Measurements from ENCODE around the gene IL11.
"Not testable (repeated sequence)": the region's sequence is repeated elsewhere in the genome, so short reads cannot be mapped to it uniquely, and the experiment has no call there.

Gene IL11

DNA sequence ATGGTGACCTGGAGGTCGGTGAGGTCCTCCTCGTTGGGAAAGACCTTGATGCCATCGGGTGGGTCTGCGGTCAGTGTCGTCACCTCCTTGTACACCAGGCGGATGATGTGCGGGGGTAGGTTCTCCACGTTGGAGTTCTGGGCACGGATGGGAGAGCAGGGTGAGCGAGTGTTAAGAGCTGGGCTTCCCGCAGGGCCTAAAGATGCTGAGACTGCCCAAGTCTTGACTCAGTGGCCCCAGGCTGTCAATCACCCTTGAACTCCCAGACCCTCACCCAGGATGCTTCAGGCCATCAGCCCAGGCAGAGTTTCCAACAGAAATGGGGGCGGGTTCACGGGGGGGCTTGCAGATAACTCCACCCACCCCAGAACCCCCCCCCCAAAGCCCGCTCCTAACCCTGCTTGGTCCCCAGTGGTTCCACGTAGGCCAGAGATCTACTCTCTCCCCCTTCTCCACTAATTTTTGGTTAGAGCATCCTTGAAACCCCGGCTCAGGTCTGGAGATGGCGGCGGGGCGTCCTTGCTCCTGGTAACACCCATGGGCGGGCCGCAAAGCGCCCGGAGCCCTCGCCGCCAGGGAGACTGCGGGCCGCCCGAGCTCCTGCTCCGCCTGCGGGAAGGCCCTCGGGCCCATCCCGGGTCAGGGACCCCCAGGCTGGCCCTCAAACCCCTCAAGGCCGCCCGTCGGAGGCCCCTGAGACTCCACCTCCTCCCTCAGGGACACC lies 36.7 kb upstream of the IL11 start:
- H3K27ac ChIP-seq (ENCODE audit: low read depth, low read length), result peak overlapping the region; percentile 95
- H3K36me3 ChIP-seq (ENCODE audit: control insufficient read depth in 5 of 5, insufficient read depth in 5 of 5, low read length in 5 of 5), result peaks cover 0 to 37% (median 28%) of the 10 kb centered on the region in 5 donors
- H3K27me3 ChIP-seq (ENCODE audit: control insufficient read depth in 5 of 5, insufficient read depth in 4 of 5, low read length in 5 of 5), result no peaks in the 10 kb centered on the region
- peak overlapping the region; percentile 63 to 76 (median 71) for H3K4me3 ChIP-seq (ENCODE audit: low read depth in 1 of 5, low read length in 5 of 5)
- H3K9me3 ChIP-seq (ENCODE audit: control insufficient read depth in 5 of 5, low read length in 5 of 5), result no peaks in the 10 kb centered on the region
- peaks cover 0 to 23% (median 18%) of the 10 kb centered on the region in 5 donors for H3K4me1 ChIP-seq (ENCODE audit: control insufficient read depth in 5 of 5, insufficient read depth in 5 of 5, low read length in 5 of 5)
- H3K9ac ChIP-seq (ENCODE audit: low read length in 5 of 5), result peak overlapping the region in 4 of 5 donors; percentile 82 to 92 (median 88)

DNA sequence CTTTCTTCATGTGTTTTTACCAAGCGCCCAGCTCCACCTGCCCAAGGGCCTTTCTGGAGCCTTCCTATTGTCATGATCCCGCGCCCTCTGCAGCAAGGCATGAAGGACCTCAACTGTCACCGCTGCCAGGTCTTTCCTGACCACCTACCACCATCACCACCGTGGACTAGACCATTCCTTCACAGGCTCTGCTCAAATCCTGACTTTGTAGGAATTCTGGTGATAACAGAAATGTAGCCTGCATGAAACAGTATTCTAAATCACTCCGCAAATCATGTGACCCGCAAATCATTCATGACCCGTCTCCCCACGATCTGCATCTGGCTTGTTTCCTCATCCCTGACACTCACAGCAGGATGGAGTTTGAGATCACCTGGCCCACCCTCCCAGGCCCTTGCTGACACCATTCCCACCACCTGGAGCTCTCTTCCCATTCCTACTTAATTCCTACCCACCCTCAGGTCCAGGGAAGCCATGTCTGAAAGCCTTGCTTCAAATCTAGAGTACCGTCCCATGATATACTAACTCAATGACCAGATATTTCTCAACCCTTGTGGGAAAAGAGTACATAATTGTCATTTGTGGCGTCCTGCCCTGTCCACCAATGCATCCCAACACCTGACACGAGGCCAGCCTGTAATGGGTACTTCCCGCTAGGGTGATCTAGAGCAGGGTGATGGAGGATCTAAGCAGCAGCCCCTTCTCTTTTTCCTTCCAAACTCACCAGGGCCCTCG lies 36.0 kb upstream of the IL11 start:
- Histone ChIP-seq H3K36me3 (ENCODE audit: control insufficient read depth in 5 of 5, insufficient read depth in 5 of 5, low read length in 5 of 5) (peaks cover 0 to 43% (median 31%) of the 10 kb centered on the region in 5 donors), H3K9me3 (ENCODE audit: control insufficient read depth in 5 of 5, low read length in 5 of 5) (no peaks in the 10 kb centered on the region), H3K4me1 (ENCODE audit: control insufficient read depth in 5 of 5, insufficient read depth in 5 of 5, low read length in 5 of 5) (peaks cover 0 to 23% (median 18%) of the 10 kb centered on the region in 5 donors), H3K9ac (ENCODE audit: low read length in 5 of 5) (peak overlapping the region in 3 of 5 donors; percentile 26 to 46 (median 39)), H3K27ac (ENCODE audit: low read depth, low read length) (no peak overlapping the region), H3K27me3 (ENCODE audit: control insufficient read depth in 5 of 5, insufficient read depth in 4 of 5, low read length in 5 of 5) (no peaks in the 10 kb centered on the region), H3K4me3 (ENCODE audit: low read depth in 1 of 5, low read length in 5 of 5) (peak overlapping the region; percentile 63 to 76 (median 71))

DNA sequence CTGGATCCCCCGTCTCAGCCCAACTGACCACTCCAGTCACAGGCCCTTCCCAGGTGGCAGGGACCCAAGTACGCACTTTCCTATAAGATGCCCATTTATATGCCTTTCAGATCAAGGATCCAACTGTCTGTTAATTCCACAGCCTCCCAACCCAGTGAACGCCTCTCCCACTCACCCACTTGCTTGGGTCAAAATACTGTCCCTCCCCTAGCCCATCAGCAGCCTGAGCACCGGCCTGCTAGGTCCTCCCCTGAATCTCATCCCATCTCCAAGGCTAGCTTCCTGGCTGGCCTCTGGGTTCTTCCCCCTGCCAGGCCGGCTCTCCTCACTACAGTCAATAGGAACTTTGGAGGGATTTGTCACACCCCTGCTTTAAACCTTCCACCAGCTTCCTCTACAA lies 35.4 kb upstream of the IL11 start:
- Histone ChIP-seq H3K9ac (ENCODE audit: low read length in 5 of 5) (peak overlapping the region in 2 of 5 donors; percentile 11 to 39), H3K9me3 (ENCODE audit: control insufficient read depth in 5 of 5, low read length in 5 of 5) (no peaks in the 10 kb centered on the region), H3K27me3 (ENCODE audit: control insufficient read depth in 5 of 5, insufficient read depth in 4 of 5, low read length in 5 of 5) (no peaks in the 10 kb centered on the region), H3K4me1 (ENCODE audit: control insufficient read depth in 5 of 5, insufficient read depth in 5 of 5, low read length in 5 of 5) (peaks cover 0 to 23% (median 18%) of the 10 kb centered on the region in 5 donors), H3K36me3 (ENCODE audit: control insufficient read depth in 5 of 5, insufficient read depth in 5 of 5, low read length in 5 of 5) (peaks cover 0 to 49% (median 37%) of the 10 kb centered on the region in 5 donors), H3K27ac (ENCODE audit: low read depth, low read length) (no peak overlapping the region), H3K4me3 (ENCODE audit: low read depth in 1 of 5, low read length in 5 of 5) (no peak overlapping the region)

DNA sequence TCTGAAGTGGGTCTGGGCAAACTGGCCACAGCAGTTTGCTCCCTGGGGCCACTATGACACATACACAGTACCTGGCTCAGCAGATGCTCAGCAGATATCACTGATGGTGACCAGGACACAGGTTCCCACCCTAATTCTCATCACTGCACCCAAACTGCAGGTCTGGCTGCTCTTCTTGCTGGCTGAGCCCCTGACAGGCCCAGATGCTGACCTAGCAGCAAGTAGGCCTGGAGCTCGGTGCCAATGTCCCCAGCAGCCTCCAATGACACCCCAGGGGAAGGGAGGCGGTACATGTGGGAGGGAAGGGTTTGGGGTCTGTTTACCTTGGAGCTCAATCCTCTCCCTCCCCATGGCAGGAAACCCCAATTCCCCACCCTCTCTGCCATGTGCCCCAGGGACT lies 32.2 kb upstream of the IL11 start:
- Histone ChIP-seq H3K4me1 (ENCODE audit: control insufficient read depth in 5 of 5, insufficient read depth in 5 of 5, low read length in 5 of 5) (peaks cover 0 to 17% (median 11%) of the 10 kb centered on the region in 5 donors), H3K9ac (ENCODE audit: low read length in 5 of 5) (no peak overlapping the region), H3K27ac (ENCODE audit: low read depth, low read length) (no peak overlapping the region), H3K36me3 (ENCODE audit: control insufficient read depth in 5 of 5, insufficient read depth in 5 of 5, low read length in 5 of 5) (peaks cover 0 to 53% (median 41%) of the 10 kb centered on the region in 5 donors), H3K9me3 (ENCODE audit: control insufficient read depth in 5 of 5, low read length in 5 of 5) (no peaks in the 10 kb centered on the region), H3K27me3 (ENCODE audit: control insufficient read depth in 5 of 5, insufficient read depth in 4 of 5, low read length in 5 of 5) (no peaks in the 10 kb centered on the region), H3K4me3 (ENCODE audit: low read depth in 1 of 5, low read length in 5 of 5) (no peak overlapping the region)

DNA sequence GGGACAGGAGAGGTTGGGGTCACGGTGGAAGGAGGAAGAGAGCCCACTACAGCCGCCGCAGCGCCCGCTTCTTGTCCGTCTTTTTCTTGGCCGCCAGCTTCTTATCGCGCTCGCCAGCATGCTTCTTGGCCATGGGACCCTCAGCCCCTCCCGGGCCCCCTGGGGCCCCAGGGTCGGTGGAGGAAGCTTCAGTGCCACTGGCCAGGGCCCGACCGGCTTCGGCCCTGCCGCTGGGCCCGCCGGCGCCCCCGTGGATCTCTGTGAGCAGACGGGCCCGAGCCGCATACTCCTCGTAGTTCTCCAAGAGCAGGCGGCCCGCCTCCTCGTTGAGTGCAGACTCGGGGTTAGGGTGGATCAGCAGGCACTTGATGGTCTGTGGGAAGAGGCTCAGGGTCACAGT lies 31.1 kb upstream of the IL11 start:
- H3K9ac ChIP-seq (ENCODE audit: low read length in 5 of 5); H3K9me3 ChIP-seq (ENCODE audit: control insufficient read depth in 5 of 5, low read length in 5 of 5); H3K27me3 ChIP-seq (ENCODE audit: control insufficient read depth in 5 of 5, insufficient read depth in 4 of 5, low read length in 5 of 5); H3K4me3 ChIP-seq (ENCODE audit: low read depth in 1 of 5, low read length in 5 of 5); H3K27ac ChIP-seq (ENCODE audit: low read depth, low read length); H3K4me1 ChIP-seq (ENCODE audit: control insufficient read depth in 5 of 5, insufficient read depth in 5 of 5, low read length in 5 of 5): not testable (repeated sequence)
- peaks cover 0 to 52% (median 41%) of the 10 kb centered on the region in 5 donors for H3K36me3 ChIP-seq (ENCODE audit: control insufficient read depth in 5 of 5, insufficient read depth in 5 of 5, low read length in 5 of 5)

DNA sequence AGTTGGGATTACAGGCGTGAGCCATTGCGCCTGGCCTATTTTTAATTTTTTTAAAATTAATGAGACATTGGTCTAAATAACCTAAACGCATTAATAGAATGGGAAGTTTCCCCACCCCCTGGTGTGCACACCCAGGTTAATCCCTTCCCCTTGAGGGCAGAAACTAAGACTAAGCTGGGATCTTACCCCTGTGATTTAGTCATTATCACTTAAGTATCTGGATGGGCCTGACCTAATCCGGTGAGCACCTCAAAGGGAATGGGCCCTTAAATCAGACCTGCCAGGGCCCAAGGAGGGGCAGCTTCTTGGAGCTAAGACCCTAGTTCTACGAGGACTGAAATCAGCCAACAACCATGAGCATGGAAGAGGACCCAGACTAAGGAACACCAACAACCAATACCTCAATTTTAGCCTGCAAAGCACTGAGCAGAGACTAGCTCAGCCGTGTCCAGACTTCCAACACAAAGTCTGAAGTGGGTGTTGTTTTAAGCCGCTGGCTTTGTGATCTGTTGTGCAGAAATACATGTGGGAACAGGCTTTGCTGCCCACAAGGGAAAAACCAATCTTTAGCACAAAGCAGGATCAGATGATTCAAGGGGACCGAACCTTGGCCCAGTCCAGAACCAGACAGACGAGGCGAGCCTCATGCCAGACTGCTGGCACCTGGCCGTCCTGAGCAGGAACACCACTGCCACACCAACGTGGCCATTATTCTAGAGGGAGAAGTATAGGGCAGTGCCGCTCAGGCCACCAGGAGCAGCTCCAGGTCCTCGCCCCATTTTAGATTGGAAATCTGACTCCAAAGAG lies 30.2 kb upstream of the IL11 start:
- Histone ChIP-seq H3K9me3 (ENCODE audit: control insufficient read depth in 5 of 5, low read length in 5 of 5) (no peaks in the 10 kb centered on the region), H3K9ac (ENCODE audit: low read length in 5 of 5) (no peak overlapping the region), H3K36me3 (ENCODE audit: control insufficient read depth in 5 of 5, insufficient read depth in 5 of 5, low read length in 5 of 5) (peaks cover 0 to 43% (median 35%) of the 10 kb centered on the region in 5 donors), H3K4me1 (ENCODE audit: control insufficient read depth in 5 of 5, insufficient read depth in 5 of 5, low read length in 5 of 5) (no peaks in the 10 kb centered on the region), H3K4me3 (ENCODE audit: low read depth in 1 of 5, low read length in 5 of 5) (no peak overlapping the region), H3K27me3 (ENCODE audit: control insufficient read depth in 5 of 5, insufficient read depth in 4 of 5, low read length in 5 of 5) (no peaks in the 10 kb centered on the region), H3K27ac (ENCODE audit: low read depth, low read length) (no peak overlapping the region)

DNA sequence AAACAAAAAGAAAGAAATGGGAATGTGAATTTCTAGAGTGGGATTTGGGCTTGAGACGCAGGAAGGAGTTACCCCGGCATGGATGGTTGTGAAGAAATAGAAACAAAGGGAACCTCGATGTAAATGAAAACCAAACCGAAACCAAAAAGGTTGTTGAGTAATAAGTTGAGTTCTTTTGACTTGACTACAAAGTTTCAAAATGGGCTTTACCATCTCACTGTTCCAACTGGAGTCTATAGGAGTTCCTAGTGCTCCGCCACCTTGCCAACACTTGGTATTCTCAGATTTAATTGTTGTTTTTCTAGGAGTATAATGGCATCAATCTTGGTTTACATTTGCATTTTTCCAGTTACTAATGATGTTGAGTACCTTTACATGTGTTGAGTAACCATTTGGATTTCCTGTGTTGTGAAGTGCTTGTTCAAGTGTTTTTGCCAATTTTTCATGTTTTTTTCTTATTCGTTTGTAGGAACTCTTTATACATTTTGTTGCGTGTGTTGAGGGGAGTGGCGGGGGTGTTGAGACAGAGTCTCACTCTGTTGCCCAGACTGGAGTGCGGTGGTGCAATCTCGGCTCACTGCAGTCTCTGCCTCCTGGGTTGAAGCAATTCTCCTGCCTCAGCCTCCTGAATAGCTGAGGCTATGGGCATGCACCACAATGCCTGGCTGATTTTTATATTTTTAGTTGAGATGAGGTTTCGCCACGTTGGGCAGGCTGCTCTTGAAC lies 28.1 kb upstream of the IL11 start:
- Histone ChIP-seq H3K4me1 (ENCODE audit: control insufficient read depth in 5 of 5, insufficient read depth in 5 of 5, low read length in 5 of 5) (no peaks in the 10 kb centered on the region), H3K9me3 (ENCODE audit: control insufficient read depth in 5 of 5, low read length in 5 of 5) (no peaks in the 10 kb centered on the region), H3K4me3 (ENCODE audit: low read depth in 1 of 5, low read length in 5 of 5) (no peak overlapping the region), H3K27ac (ENCODE audit: low read depth, low read length) (no peak overlapping the region), H3K36me3 (ENCODE audit: control insufficient read depth in 5 of 5, insufficient read depth in 5 of 5, low read length in 5 of 5) (peaks cover 0 to 29% (median 26%) of the 10 kb centered on the region in 5 donors), H3K27me3 (ENCODE audit: control insufficient read depth in 5 of 5, insufficient read depth in 4 of 5, low read length in 5 of 5) (no peaks in the 10 kb centered on the region), H3K9ac (ENCODE audit: low read length in 5 of 5) (no peak overlapping the region)

DNA sequence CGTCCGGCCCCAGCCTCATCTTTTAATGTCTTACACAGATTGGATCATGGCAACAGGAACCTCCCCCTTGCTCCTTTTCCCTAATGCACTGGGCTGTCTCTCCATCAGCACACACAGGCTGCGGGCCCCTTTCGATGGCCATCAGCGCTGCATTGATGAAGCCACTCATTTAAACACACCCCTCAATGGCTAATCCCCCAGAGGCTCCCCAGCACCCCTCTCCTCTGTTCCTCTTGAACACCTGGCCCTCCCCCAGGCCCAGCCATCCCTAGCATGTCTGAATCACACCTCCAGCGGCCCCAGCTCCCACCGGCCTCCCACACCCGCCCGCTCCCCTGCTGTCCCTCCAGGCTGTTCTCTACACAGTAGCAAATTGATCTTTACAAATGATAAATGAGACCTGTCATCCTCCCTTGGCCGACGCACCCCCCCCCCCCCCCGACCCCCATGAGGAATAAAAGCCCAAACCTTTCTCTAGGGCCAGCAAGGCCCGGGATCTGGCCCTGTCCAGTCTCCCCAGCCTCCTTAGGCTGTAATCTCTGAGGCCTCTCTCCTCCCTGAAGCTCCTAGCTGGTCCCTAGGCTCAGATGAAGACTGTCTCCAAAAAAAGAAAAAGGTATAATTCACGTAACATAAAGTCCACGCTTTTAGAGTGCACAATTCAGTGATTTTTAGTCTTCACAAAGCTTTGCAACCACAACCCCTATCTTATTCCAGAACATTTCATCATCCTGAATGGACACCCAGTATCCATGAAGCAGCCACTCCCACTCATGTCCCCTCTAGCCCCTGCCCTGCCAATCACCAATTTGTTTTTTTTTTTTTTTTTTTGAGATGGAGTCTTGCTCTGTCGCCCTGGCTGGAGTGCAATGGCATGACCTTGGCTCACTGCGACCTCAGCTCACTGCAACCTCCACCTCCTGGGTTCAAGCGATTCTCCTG lies 22.8 kb upstream of the IL11 start:
- H3K27ac ChIP-seq (ENCODE audit: low read depth, low read length), result no peak overlapping the region
- H3K27me3 ChIP-seq (ENCODE audit: control insufficient read depth in 5 of 5, insufficient read depth in 4 of 5, low read length in 5 of 5), result no peaks in the 10 kb centered on the region
- peaks cover 0 to 22% (median 15%) of the 10 kb centered on the region in 5 donors for H3K4me1 ChIP-seq (ENCODE audit: control insufficient read depth in 5 of 5, insufficient read depth in 5 of 5, low read length in 5 of 5)
- peaks cover 0 to 39% (median 37%) of the 10 kb centered on the region in 5 donors for H3K36me3 ChIP-seq (ENCODE audit: control insufficient read depth in 5 of 5, insufficient read depth in 5 of 5, low read length in 5 of 5)
- no peaks in the 10 kb centered on the region for H3K9me3 ChIP-seq (ENCODE audit: control insufficient read depth in 5 of 5, low read length in 5 of 5)
- H3K9ac ChIP-seq (ENCODE audit: low read length in 5 of 5), result no peak overlapping the region
- no peak overlapping the region for H3K4me3 ChIP-seq (ENCODE audit: low read depth in 1 of 5, low read length in 5 of 5)
